ENCODE results near the gene PIEZO1. TPM values are rescaled to one million over a fixed set of nuclear protein-coding genes. Genes with fewer than 3 reads are reported as not detected.

PIEZO1 gene
- total RNA-seq, 3 donors from 2014 or later, result 71.4 to 218 (median 129) TPM

- peak; percentile 25 for ATAC-seq
- H3K9me3 ChIP-seq, result no peaks in the 10 kb centered on the region
- no peaks in the 10 kb centered on the region for H3K36me3 ChIP-seq (ENCODE audit: low read depth)
- H3K4me1 ChIP-seq (ENCODE audit: low read depth), result peaks cover 22% of the 10 kb centered on the region
- DNase-seq, result peak in 2 of 3 donors; percentile 61 to 73
- intact Hi-C loops (cut with DNase I, micrococcal nuclease), result no loop called here
- TF ChIP-seq, protein P1, sequence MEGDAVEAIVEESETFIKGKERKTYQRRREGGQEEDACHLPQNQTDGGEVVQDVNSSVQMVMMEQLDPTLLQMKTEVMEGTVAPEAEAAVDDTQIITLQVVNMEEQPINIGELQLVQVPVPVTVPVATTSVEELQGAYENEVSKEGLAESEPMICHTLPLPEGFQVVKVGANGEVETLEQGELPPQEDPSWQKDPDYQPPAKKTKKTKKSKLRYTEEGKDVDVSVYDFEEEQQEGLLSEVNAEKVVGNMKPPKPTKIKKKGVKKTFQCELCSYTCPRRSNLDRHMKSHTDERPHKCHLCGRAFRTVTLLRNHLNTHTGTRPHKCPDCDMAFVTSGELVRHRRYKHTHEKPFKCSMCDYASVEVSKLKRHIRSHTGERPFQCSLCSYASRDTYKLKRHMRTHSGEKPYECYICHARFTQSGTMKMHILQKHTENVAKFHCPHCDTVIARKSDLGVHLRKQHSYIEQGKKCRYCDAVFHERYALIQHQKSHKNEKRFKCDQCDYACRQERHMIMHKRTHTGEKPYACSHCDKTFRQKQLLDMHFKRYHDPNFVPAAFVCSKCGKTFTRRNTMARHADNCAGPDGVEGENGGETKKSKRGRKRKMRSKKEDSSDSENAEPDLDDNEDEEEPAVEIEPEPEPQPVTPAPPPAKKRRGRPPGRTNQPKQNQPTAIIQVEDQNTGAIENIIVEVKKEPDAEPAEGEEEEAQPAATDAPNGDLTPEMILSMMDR (IDR thresholded peaks at IDR 0.05), result no peak
- no peak overlapping the region for H3K4me3 ChIP-seq
Measured at GRCh38 chr16:88688013-88688778, 96.8 kb downstream of the PIEZO1 start.

GRCh38 chr16:88687676-88688012 lies 97.4 kb downstream of the PIEZO1 start:
- no peak for DNase-seq
- no peaks in the 10 kb centered on the region for H3K9me3 ChIP-seq
- peaks cover 21% of the 10 kb centered on the region for H3K4me1 ChIP-seq (ENCODE audit: low read depth)
- intact Hi-C loops (cut with DNase I, micrococcal nuclease), result no loop called here
- ATAC-seq, result no peak
- no peak overlapping the region for H3K4me3 ChIP-seq
- H3K36me3 ChIP-seq (ENCODE audit: low read depth), result no peaks in the 10 kb centered on the region
- TF ChIP-seq, protein P1 (IDR thresholded peaks at IDR 0.05), result no peak

DNA sequence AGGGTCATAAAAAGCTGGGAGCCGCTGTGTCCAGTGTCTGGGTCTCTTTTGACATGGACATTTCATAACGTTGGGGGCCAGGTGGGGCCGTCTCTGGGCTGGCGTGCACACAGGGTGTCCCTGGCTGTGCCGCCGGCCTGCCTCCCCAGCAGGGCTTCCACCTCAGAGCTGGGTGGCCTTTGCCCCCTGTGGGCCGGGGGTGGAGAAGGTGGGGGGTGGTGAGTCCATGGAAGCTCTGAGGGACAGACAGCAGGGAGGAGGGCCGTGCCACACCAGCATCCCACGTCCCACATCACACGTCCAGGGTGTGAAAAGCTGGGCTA lies 97.8 kb downstream of the PIEZO1 start:
- TF ChIP-seq, protein P1 (IDR thresholded peaks at IDR 0.05), result no peak
- no peak for ATAC-seq
- intact Hi-C loops (cut with DNase I, micrococcal nuclease), result no loop called here

DNA sequence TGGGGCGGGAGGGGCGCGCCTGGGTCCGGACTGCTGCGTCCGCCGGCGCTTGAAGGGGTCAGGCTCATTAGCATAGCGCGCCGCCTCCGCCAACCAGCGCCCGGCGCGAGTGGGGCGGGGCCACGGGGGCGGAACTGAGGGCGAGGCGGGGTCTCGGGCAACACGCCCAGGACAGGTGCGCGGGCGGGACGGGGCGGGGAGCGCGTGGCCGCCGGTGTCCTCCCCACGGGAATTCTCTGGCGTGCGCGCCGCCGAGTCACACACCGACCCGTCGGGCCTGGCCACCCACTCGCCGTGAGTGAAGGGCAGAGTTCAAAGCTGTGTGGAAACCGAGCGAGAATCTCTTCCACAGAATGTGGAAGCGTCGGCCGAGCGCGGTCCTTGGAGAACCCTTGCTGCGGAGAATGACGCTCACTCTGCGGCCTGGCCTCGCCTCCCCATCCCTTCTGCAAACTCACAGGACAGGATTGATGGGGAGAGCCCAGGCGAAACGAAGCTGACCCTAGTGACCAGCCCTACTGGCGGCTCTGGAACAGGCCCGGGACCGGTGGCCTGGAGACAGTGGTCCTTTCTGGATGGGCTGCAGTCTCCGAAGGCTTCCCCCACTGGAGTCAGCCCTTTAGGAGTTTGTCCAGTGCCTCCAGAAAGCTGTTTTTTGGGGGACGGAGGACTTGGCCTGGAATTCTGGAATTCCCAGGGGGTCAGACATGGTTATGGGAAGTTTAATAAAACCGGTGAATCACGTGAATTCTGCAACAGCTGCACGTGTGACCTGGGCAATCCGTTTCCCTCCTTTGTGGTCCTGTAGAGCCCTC lies 98.4 kb downstream of the PIEZO1 start, which contains the start of gene SNAI3:
Gene SNAI3, minus strand, starts transcription at position 69 of the 815 bp plus-strand sequence. CDS start 101 bp downstream, outside the sequence.
- intact Hi-C loops (cut with DNase I, micrococcal nuclease), result no loop called here
- no peaks in the 10 kb centered on the region for H3K36me3 ChIP-seq (ENCODE audit: low read depth)
- peak; percentile 94 for ATAC-seq
- TF ChIP-seq, protein P1 (IDR thresholded peaks at IDR 0.05), result no peak
- peak within 1 kb of the TSS; percentile 9 for H3K4me3 ChIP-seq
- H3K9me3 ChIP-seq, result no peaks in the 10 kb centered on the region
- peak; percentile 93 to 96 (median 94) for DNase-seq
- peaks cover 12% of the 10 kb centered on the region for H3K4me1 ChIP-seq (ENCODE audit: low read depth)

More for the DNA sequence above, 97.8 kb downstream of the PIEZO1 start:
- H3K36me3 ChIP-seq (ENCODE audit: low read depth), result no peaks in the 10 kb centered on the region
- H3K4me1 ChIP-seq (ENCODE audit: low read depth), result peaks cover 17% of the 10 kb centered on the region
- DNase-seq, result peak in 1 of 3 donors; percentile 36
- H3K4me3 ChIP-seq, result no peak overlapping the region
- H3K9me3 ChIP-seq, result no peaks in the 10 kb centered on the region

GRCh38 chr16:88686062-88686438 lies 99.0 kb downstream of the PIEZO1 start:
- Histone ChIP-seq H3K4me3 (peak overlapping the region; percentile 9), H3K4me1 (ENCODE audit: low read depth) (peaks cover 12% of the 10 kb centered on the region), H3K36me3 (ENCODE audit: low read depth) (no peaks in the 10 kb centered on the region), H3K9me3 (no peaks in the 10 kb centered on the region)
- intact Hi-C loops (cut with DNase I, micrococcal nuclease), result no loop called here
- TF ChIP-seq, protein P1 (IDR thresholded peaks at IDR 0.05), result no peak
- ATAC-seq (peak; percentile 55), DNase-seq (peak in 2 of 3 donors; percentile 46 to 82)
